ENCODE measurements around the gene NCAPG.

NCAPG gene

GRCh38 chr4:17810260-17811077 is at the start of gene NCAPG, which contains the start of gene DCAF16:
TSS of gene NCAPG (plus strand) at chr4:17810979. CDS start at chr4:17811078, 99 bp downstream.
TSS of gene DCAF16 (minus strand) at chr4:17810757. CDS start at chr4:17804141, 6,616 bp downstream.
- DNase-seq (ENCODE audit: low read depth in 2 of 2): peak; percentile 99

- DNase-seq (ENCODE audit: low read depth in 2 of 2): no peak
Measured at GRCh38 chr4:17761062-17761461, 49.7 kb upstream of the NCAPG start.

GRCh38 chr4:17762726-17763125 is 48.1 kb upstream of the NCAPG start:
- DNase-seq (ENCODE audit: low read depth in 2 of 2): no peak

- DNase-seq (ENCODE audit: low read depth in 2 of 2): no peak
Measured at GRCh38 chr4:17763416-17763815, 47.4 kb upstream of the NCAPG start.

GRCh38 chr4:17763931-17764330 is 46.8 kb upstream of the NCAPG start:
- no peak for DNase-seq (ENCODE audit: low read depth in 2 of 2)

- no peak for DNase-seq (ENCODE audit: low read depth in 2 of 2)
Measured at GRCh38 chr4:17765514-17766286, 45.1 kb upstream of the NCAPG start.

GRCh38 chr4:17766826-17767458 is 43.8 kb upstream of the NCAPG start:
- DNase-seq (ENCODE audit: low read depth in 2 of 2): no peak

GRCh38 chr4:17769406-17770174 is 41.2 kb upstream of the NCAPG start:
- no peak for DNase-seq (ENCODE audit: low read depth in 2 of 2)

- DNase-seq (ENCODE audit: low read depth in 2 of 2): no peak
Measured at GRCh38 chr4:17770845-17771244, 39.9 kb upstream of the NCAPG start.

GRCh38 chr4:17771284-17771908 is 39.4 kb upstream of the NCAPG start:
- DNase-seq (ENCODE audit: low read depth in 2 of 2): no peak

- no peak for DNase-seq (ENCODE audit: low read depth in 2 of 2)
Measured at GRCh38 chr4:17773135-17773698, 37.6 kb upstream of the NCAPG start.

- no peak for DNase-seq (ENCODE audit: low read depth in 2 of 2)
Measured at GRCh38 chr4:17778431-17778830, 32.3 kb upstream of the NCAPG start.

- no peak for DNase-seq (ENCODE audit: low read depth in 2 of 2)
Measured at GRCh38 chr4:17780501-17781299, 30.1 kb upstream of the NCAPG start.

GRCh38 chr4:17781300-17782287 is 29.2 kb upstream of the NCAPG start, which contains the start of gene FAM184B:
TSS of gene FAM184B (minus strand) at chr4:17781621. CDS start at chr4:17781299, 322 bp downstream.
- no peak for DNase-seq (ENCODE audit: low read depth in 2 of 2)

GRCh38 chr4:17785858-17786257 is 24.9 kb upstream of the NCAPG start:
- DNase-seq (ENCODE audit: low read depth in 2 of 2): no peak

GRCh38 chr4:17786567-17786966 is 24.2 kb upstream of the NCAPG start:
- DNase-seq (ENCODE audit: low read depth in 2 of 2): no peak

- DNase-seq (ENCODE audit: low read depth in 2 of 2): no peak
Measured at GRCh38 chr4:17787315-17787714, 23.5 kb upstream of the NCAPG start.

- DNase-seq (ENCODE audit: low read depth in 2 of 2): no peak
Measured at GRCh38 chr4:17788956-17789355, 21.8 kb upstream of the NCAPG start.

- DNase-seq (ENCODE audit: low read depth in 2 of 2): no peak
Measured at GRCh38 chr4:17794730-17795129, 16.0 kb upstream of the NCAPG start.

Data from fibroblast of skin of left quadriceps (primary cell).